ENCODE data around the gene OPRM1.

GRCh38 chr6:154140743-154141142 is 101.7 kb downstream of the OPRM1 start:
- TF ChIP-seq EP300 (IDR thresholded peaks at IDR 0.05; ENCODE audit: borderline replicate concordance in 1 of 2, low read depth in 2 of 2, low read length in 2 of 2) = no peak
- TF ChIP-seq, protein P1, sequence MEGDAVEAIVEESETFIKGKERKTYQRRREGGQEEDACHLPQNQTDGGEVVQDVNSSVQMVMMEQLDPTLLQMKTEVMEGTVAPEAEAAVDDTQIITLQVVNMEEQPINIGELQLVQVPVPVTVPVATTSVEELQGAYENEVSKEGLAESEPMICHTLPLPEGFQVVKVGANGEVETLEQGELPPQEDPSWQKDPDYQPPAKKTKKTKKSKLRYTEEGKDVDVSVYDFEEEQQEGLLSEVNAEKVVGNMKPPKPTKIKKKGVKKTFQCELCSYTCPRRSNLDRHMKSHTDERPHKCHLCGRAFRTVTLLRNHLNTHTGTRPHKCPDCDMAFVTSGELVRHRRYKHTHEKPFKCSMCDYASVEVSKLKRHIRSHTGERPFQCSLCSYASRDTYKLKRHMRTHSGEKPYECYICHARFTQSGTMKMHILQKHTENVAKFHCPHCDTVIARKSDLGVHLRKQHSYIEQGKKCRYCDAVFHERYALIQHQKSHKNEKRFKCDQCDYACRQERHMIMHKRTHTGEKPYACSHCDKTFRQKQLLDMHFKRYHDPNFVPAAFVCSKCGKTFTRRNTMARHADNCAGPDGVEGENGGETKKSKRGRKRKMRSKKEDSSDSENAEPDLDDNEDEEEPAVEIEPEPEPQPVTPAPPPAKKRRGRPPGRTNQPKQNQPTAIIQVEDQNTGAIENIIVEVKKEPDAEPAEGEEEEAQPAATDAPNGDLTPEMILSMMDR (IDR thresholded peaks at IDR 0.05; ENCODE audit: control extremely low read depth in 1 of 3, insufficient read depth in 1 of 3, low read depth in 1 of 3, low read length in 3 of 3) = no peak

Data from H1 (cell line).